B cell (primary cell): ENCODE data around the gene GRIP2.

Experiments used
- EZH2 ChIP-seq: IDR thresholded peaks from 2 replicates; pipeline ENCODE4 v1.6.1; 2012; ENCODE audit warnings: borderline replicate concordance, low read depth, mild to moderate bottlenecking, moderate library complexity, low read length; ENCODE audit not compliant: insufficient read depth, poor library complexity, severe bottlenecking
- TF ChIP-seq, protein P1 (sequence below): fragments of 200-600 bp; IDR thresholded peaks from one replicate; pipeline ENCODE4 v1.8.0; 2022; ENCODE audit warnings: antibody characterized with exemption, mild to moderate bottlenecking

DNA sequence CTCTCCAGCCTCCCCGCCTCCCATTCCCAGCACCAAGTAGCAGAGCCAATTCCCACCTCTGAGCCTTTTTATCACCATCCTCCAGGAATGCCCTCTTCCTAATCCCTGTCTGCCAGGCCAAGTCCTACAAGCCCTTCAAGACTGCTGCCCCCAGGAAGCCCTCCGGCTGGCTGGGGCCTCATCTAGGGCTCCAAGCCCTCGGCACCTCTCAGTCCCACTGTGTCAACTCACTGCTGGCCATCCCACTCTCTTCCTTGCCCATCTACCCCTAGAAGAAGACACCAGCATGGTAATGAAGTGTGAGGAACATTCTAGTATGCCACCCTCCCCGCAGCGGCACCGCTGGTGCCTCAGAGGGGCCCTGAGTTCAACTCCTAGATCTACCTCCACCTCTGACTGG lies 10.0 kb upstream of the GRIP2 start:
- TF ChIP-seq, protein P1, sequence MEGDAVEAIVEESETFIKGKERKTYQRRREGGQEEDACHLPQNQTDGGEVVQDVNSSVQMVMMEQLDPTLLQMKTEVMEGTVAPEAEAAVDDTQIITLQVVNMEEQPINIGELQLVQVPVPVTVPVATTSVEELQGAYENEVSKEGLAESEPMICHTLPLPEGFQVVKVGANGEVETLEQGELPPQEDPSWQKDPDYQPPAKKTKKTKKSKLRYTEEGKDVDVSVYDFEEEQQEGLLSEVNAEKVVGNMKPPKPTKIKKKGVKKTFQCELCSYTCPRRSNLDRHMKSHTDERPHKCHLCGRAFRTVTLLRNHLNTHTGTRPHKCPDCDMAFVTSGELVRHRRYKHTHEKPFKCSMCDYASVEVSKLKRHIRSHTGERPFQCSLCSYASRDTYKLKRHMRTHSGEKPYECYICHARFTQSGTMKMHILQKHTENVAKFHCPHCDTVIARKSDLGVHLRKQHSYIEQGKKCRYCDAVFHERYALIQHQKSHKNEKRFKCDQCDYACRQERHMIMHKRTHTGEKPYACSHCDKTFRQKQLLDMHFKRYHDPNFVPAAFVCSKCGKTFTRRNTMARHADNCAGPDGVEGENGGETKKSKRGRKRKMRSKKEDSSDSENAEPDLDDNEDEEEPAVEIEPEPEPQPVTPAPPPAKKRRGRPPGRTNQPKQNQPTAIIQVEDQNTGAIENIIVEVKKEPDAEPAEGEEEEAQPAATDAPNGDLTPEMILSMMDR, result no peak
- no peak for TF ChIP-seq EZH2
